Trophoblast cell (in vitro differentiated cells and primary cell): Measurements from ENCODE around the gene CHCHD2.
"Not testable (repeated sequence)": the region's sequence is repeated elsewhere in the genome, so short reads cannot be mapped to it uniquely, and the experiment has no call there.

Experiments used
- DNase-seq, 2 donors: peaks; one replicate each; pipeline ENCODE4 v3.0.0-alpha.2; 2016
- H2AFZ ChIP-seq: 2 replicates; pipeline ENCODE4 v1.6.1; 2013; ENCODE audit warnings: low read length, moderate library complexity, mild to moderate bottlenecking; ENCODE audit not compliant: insufficient read depth, poor library complexity
- H2AK5ac ChIP-seq: 2 replicates; pipeline ENCODE4 v1.6.1; 2013; ENCODE audit warnings: mild to moderate bottlenecking, low read length
- H2BK120ac ChIP-seq: 2 replicates; pipeline ENCODE4 v1.6.1; 2013; ENCODE audit warnings: low read length, mild to moderate bottlenecking, moderate library complexity; ENCODE audit not compliant: insufficient read depth, poor library complexity
- H2BK12ac ChIP-seq: 2 replicates; pipeline ENCODE4 v1.6.1; 2013; ENCODE audit warnings: mild to moderate bottlenecking, low read length, moderate library complexity
- H2BK5ac ChIP-seq: 2 replicates; pipeline ENCODE4 v1.6.1; 2013; ENCODE audit warnings: low read length, low read depth, moderate library complexity, mild to moderate bottlenecking; ENCODE audit not compliant: poor library complexity
- H3K14ac ChIP-seq: 2 replicates; pipeline ENCODE4 v1.6.1; 2013; ENCODE audit warnings: mild to moderate bottlenecking, low read length
- H3K18ac ChIP-seq: 2 replicates; pipeline ENCODE4 v1.6.1; 2013; ENCODE audit warnings: mild to moderate bottlenecking, low read length
- H3K23ac ChIP-seq: 2 replicates; pipeline ENCODE4 v1.6.1; 2013; ENCODE audit warnings: low read length
- H3K27ac ChIP-seq: 2 replicates; pipeline ENCODE4 v1.5.1; 2013; ENCODE audit warnings: low read depth, mild to moderate bottlenecking, inconsistent platforms, low read length, moderate library complexity
- H3K27me3 ChIP-seq: 2 replicates; pipeline ENCODE4 v1.6.1; 2013; ENCODE audit warnings: inconsistent platforms, mild to moderate bottlenecking, low read length, moderate library complexity; ENCODE audit not compliant: insufficient read depth
- H3K36me3 ChIP-seq, 2 experiments: 1 replicate in 1 of 2; 2 replicates in 1 of 2; pipeline ENCODE4 v1.6.1; 2013; ENCODE audit warnings: low read length in 2 of 2, mild to moderate bottlenecking in 2 of 2, moderate library complexity in 1 of 2; ENCODE audit not compliant: insufficient read depth in 2 of 2, control insufficient read depth in 1 of 2
- H3K4ac ChIP-seq: 2 replicates; pipeline ENCODE4 v1.6.1; 2013; ENCODE audit warnings: low read depth, mild to moderate bottlenecking, low read length, moderate library complexity
- H3K4me1 ChIP-seq, 2 experiments: 1 replicate in 1 of 2; 2 replicates in 1 of 2; pipeline ENCODE4 v1.6.1; 2013; ENCODE audit warnings: low read length in 2 of 2, mild to moderate bottlenecking in 2 of 2, moderate library complexity in 1 of 2; ENCODE audit not compliant: insufficient read depth in 2 of 2, control insufficient read depth in 1 of 2
- H3K4me2 ChIP-seq: 2 replicates; pipeline ENCODE4 v1.6.1; 2013; ENCODE audit warnings: inconsistent platforms, mild to moderate bottlenecking, low read length, moderate library complexity
- H3K4me3 ChIP-seq: 2 replicates; pipeline ENCODE4 v1.5.1; 2013; ENCODE audit warnings: mild to moderate bottlenecking, low read depth, low read length, inconsistent platforms
- H3K79me1 ChIP-seq: one replicate; pipeline ENCODE4 v1.6.1; 2013; ENCODE audit warnings: low read length
- H3K79me2 ChIP-seq: 2 replicates; pipeline ENCODE4 v1.6.1; 2013; ENCODE audit warnings: low read length, mild to moderate bottlenecking; ENCODE audit not compliant: control insufficient read depth, insufficient read depth, poor library complexity
- H3K9ac ChIP-seq: 2 replicates; pipeline ENCODE4 v1.6.1; 2013; ENCODE audit warnings: mild to moderate bottlenecking, low read length
- H3K9me3 ChIP-seq: 2 replicates; pipeline ENCODE4 v1.6.1; 2013; ENCODE audit warnings: low read depth, mild to moderate bottlenecking, control low read depth, inconsistent platforms, low read length; ENCODE audit not compliant: insufficient read depth
- H4K12ac ChIP-seq: 2 replicates; pipeline ENCODE4 v1.6.1; 2013; ENCODE audit warnings: low read depth, mild to moderate bottlenecking, low read length, moderate library complexity
- H4K8ac ChIP-seq: 2 replicates; pipeline ENCODE4 v1.6.1; 2013; ENCODE audit warnings: low read depth, mild to moderate bottlenecking, low read length, moderate library complexity
- H4K91ac ChIP-seq: one replicate; pipeline ENCODE4 v1.6.1; 2013; ENCODE audit warnings: low read depth, mild to moderate bottlenecking, low read length, moderate library complexity
- WGBS: extraction: QIAGEN DNeasy Blood & Tissue Kit; methylation state at CpG from one replicate; pipeline ENCODE4 v1.1.7; 2013; ENCODE audit warnings: missing lambda C conversion rate; ENCODE audit not compliant: insufficient read length, insufficient coverage; ENCODE audit errors: extremely low coverage; 5-methylcytosine and 5-hydroxymethylcytosine counted together

Gene CHCHD2

DNA sequence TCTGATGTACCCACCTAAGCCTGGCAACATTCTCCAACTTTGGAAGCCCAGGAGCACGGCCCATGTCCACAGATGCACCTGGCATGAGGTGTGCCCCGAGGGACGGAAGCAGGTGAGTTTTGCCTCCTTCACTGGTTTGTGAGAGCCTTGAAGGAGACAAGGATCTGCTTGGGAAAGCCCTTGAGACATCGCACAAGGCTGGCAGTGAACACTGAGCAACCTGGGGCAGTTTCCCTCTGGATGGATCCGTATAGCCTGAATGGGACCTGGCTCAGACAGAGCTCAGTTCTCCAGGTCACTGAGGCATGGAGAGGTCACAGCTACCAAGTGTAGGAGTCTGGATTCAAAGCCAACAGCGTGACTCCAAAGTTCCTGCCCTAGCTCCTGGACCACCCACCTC lies 18.7 kb upstream of the CHCHD2 start:
- no peak overlapping the region for H3K18ac ChIP-seq
- no CpG with 5 or more reads among the region's 6 CpGs for WGBS
- H4K8ac ChIP-seq: no peak overlapping the region
- H3K4ac ChIP-seq: no peak overlapping the region
- no peaks in the 10 kb centered on the region for H3K79me1 ChIP-seq
- H3K27me3 ChIP-seq: no peaks in the 10 kb centered on the region
- DNase-seq: no peak
- peaks cover 31% of the 10 kb centered on the region for H3K9me3 ChIP-seq
- H2BK120ac ChIP-seq: no peak overlapping the region
- H2BK12ac ChIP-seq: no peak overlapping the region
- H3K79me2 ChIP-seq: no peaks in the 10 kb centered on the region
- H3K36me3 ChIP-seq: no peaks in the 10 kb centered on the region
- H2AFZ ChIP-seq: no peak overlapping the region
- H3K4me3 ChIP-seq: no peak overlapping the region
- H3K14ac ChIP-seq: no peak overlapping the region
- no peaks in the 10 kb centered on the region for H3K4me1 ChIP-seq
- peak overlapping the region; percentile 46 for H3K9ac ChIP-seq
- H2AK5ac ChIP-seq: no peak overlapping the region
- no peak overlapping the region for H3K23ac ChIP-seq
- no peak overlapping the region for H4K12ac ChIP-seq
- no peak overlapping the region for H4K91ac ChIP-seq
- H2BK5ac ChIP-seq: no peak overlapping the region
- no peak overlapping the region for H3K4me2 ChIP-seq
- H3K27ac ChIP-seq: no peak overlapping the region

DNA sequence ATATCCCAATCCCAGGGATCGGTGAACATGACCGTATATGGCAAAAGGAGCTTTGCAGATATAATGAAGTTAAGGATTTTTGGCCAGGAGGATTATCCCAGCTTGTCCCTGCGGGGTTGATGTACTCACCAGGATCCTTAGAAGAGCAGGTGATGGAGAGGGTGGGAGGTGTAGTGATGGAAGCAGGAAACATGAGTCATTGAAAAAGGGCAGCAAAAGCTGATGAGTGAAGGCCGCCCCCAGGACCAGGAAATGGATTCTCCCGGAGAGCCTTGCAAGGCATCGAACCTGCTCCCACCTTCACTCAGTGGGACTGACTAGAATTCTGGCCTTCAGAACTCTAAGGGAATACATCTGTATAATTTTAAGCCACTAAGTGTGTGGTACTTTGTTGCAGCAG lies 15.2 kb upstream of the CHCHD2 start:
- Histone ChIP-seq H3K36me3 (no peaks in the 10 kb centered on the region), H3K79me2 (no peaks in the 10 kb centered on the region), H3K4me2 (no peak overlapping the region), H2BK5ac (no peak overlapping the region), H4K12ac (no peak overlapping the region), H3K9me3 (peaks cover 38% of the 10 kb centered on the region), H3K9ac (no peak overlapping the region), H4K8ac (no peak overlapping the region), H2AFZ (no peak overlapping the region), H3K4ac (no peak overlapping the region), H3K4me3 (no peak overlapping the region), H3K23ac (no peak overlapping the region), H2AK5ac (no peak overlapping the region), H3K4me1 (no peaks in the 10 kb centered on the region), H3K27ac (no peak overlapping the region), H4K91ac (no peak overlapping the region), H2BK120ac (no peak overlapping the region), H3K79me1 (no peaks in the 10 kb centered on the region), H3K14ac (no peak overlapping the region), H2BK12ac (no peak overlapping the region), H3K18ac (no peak overlapping the region), H3K27me3 (no peaks in the 10 kb centered on the region)
- DNase-seq: no peak
- no CpG with 5 or more reads among the region's 6 CpGs for WGBS

DNA sequence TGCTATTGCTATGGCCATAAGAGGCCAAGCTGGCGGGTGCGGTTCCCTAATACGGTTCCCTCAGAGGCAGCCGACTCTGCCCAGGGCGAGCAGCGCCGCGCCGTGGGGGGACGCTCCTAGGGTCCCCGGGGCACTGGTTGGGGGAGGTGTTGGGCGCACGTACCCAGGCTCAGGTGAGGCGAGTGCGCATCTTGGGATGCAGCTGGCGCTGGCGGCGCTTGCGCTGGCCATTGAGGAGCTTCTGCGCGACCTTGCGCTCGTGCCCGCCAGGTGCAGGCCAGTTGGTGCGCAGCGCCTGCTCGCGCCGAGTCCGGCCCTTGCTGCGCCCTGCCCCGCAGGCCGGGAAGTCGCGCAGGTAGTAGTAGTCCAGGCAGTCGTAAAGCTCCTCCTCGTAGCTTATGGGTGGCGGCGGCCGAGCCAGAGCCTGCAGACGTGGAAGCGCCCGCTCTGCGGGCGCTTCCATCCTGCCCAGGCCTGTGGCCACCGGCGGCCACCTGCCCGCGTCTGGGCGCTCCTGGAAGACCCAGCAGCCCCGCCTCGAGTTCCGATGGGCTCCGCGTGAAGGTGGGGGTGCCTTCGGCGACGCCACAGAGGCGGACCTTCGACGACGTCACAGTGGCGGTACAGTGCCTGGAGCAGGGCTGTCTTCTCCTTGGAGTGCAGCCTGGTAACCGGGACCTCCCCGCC lies 9.7 kb upstream of the CHCHD2 start, which contains the start of gene NUPR2:
Gene NUPR2 (minus strand): TSS at position 566 of the 687 bp plus-strand sequence. CDS start 103 bp downstream, at position 463.
- Histone ChIP-seq H3K36me3 (no peaks in the 10 kb centered on the region), H2BK120ac (no peak within 1 kb of the TSS), H2AK5ac (no peak within 1 kb of the TSS), H4K8ac (no peak within 1 kb of the TSS), H3K27me3 (no peaks in the 10 kb centered on the region), H3K4ac (no peak within 1 kb of the TSS), H4K12ac (no peak within 1 kb of the TSS), H3K79me1 (no peaks in the 10 kb centered on the region), H3K4me2 (no peak within 1 kb of the TSS), H3K23ac (no peak within 1 kb of the TSS), H3K4me1 (no peaks in the 10 kb centered on the region), H3K27ac (no peak within 1 kb of the TSS), H4K91ac (no peak within 1 kb of the TSS), H3K4me3 (no peak within 1 kb of the TSS), H3K9me3 (peaks cover 16% of the 10 kb centered on the region), H3K14ac (no peak within 1 kb of the TSS), H2BK12ac (no peak within 1 kb of the TSS), H2AFZ (no peak within 1 kb of the TSS), H3K9ac (no peak within 1 kb of the TSS), H2BK5ac (no peak within 1 kb of the TSS), H3K18ac (no peak within 1 kb of the TSS), H3K79me2 (no peaks in the 10 kb centered on the region)
- peak; percentile 33 to 73 for DNase-seq
- WGBS: no CpG with 5 or more reads among the region's 65 CpGs

DNA sequence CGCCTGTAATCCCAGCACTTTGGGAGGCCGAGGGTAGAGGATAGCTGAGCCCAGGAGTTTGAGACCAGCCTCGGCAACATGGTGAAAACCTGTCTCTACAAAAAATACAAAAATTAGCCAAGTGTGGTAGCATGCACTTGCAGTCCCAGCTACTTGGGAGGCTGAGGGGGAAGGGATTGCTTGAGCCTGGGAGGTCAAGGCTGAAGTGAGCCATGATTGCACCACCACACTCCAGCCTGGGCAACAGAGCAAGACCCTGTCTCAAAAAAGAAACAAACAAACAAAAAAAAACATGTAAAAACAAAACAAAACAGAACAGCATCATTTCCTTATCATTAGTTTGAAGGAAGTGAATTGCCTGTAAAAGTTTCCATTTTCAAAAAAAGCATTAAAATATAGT lies 6.0 kb upstream of the CHCHD2 start:
- no CpG with 5 or more reads among the region's 3 CpGs for WGBS

More for the DNA sequence above, 6.0 kb upstream of the CHCHD2 start:
- DNase-seq, H2BK120ac ChIP-seq, H3K27ac ChIP-seq, H2BK5ac ChIP-seq, H4K12ac ChIP-seq, H2AFZ ChIP-seq, H3K23ac ChIP-seq, H3K79me1 ChIP-seq, H4K8ac ChIP-seq, H3K14ac ChIP-seq, H3K27me3 ChIP-seq, H3K9ac ChIP-seq, H3K4ac ChIP-seq, H2AK5ac ChIP-seq, H3K18ac ChIP-seq, H3K36me3 ChIP-seq, H3K4me1 ChIP-seq, H4K91ac ChIP-seq, H3K4me3 ChIP-seq, H2BK12ac ChIP-seq, H3K79me2 ChIP-seq, H3K4me2 ChIP-seq: not testable (repeated sequence)
- H3K9me3 ChIP-seq: peaks cover 15% of the 10 kb centered on the region
